OCI-LY1 (cell line): ENCODE data around the gene GNB5.

ENCODE experiments used
- H2AFZ ChIP-seq: fragments of 200-600 bp; sonication (generic), shearing (Covaris generic); 2 replicates; pipeline ENCODE4 v1.6.0; 2014; ENCODE audit warnings: antibody characterized with exemption, mild to moderate bottlenecking, low read length
- H3F3A ChIP-seq: fragments of 200-600 bp; sonication (generic), shearing (Covaris generic); 2 replicates; pipeline ENCODE4 v1.6.0; 2014; ENCODE audit warnings: mild to moderate bottlenecking, antibody characterized with exemption, low read length, moderate library complexity; ENCODE audit not compliant: insufficient read depth
- H3K27ac ChIP-seq: fragments of 200-600 bp; sonication (generic); 2 replicates; pipeline ENCODE4 v1.5.1; 2014; ENCODE audit warnings: low read length, mixed run types, mild to moderate bottlenecking, low read depth; ENCODE audit not compliant: poor library complexity, severe bottlenecking
- H3K27me3 ChIP-seq: fragments of 200-600 bp; sonication (generic); 2 replicates; pipeline ENCODE4 v1.6.0; 2014; ENCODE audit warnings: antibody characterized with exemption, mild to moderate bottlenecking, low read length, moderate library complexity; ENCODE audit not compliant: insufficient read depth
- H3K36me3 ChIP-seq: fragments of 200-600 bp; sonication (generic); 2 replicates; pipeline ENCODE4 v1.6.1; 2014; ENCODE audit warnings: mild to moderate bottlenecking, antibody characterized with exemption, low read length, moderate library complexity, mixed read lengths; ENCODE audit not compliant: insufficient read depth
- H3K4me1 ChIP-seq: fragments of 200-600 bp; sonication (generic); 2 replicates; pipeline ENCODE4 v1.5.1; 2014; ENCODE audit warnings: mild to moderate bottlenecking, low read length, moderate library complexity; ENCODE audit not compliant: insufficient read depth, severe bottlenecking
- H3K4me2 ChIP-seq: fragments of 200-600 bp; sonication (generic), shearing (Covaris generic); 2 replicates; pipeline ENCODE4 v1.6.1; 2014; ENCODE audit warnings: low read length
- H3K4me3 ChIP-seq: fragments of 200-600 bp; sonication (generic); 2 replicates; pipeline ENCODE4 v1.5.1; 2014; ENCODE audit warnings: low read length, low read depth, mild to moderate bottlenecking, mixed read lengths; ENCODE audit not compliant: poor library complexity, severe bottlenecking
- H3K79me2 ChIP-seq: fragments of 200-600 bp; shearing (Covaris generic); 2 replicates; pipeline ENCODE4 v1.6.1; 2016; ENCODE audit warnings: mixed run types, low read length, mixed read lengths; ENCODE audit not compliant: insufficient read depth
- H3K9ac ChIP-seq: fragments of 200-600 bp; sonication (generic), shearing (Covaris generic); 2 replicates; pipeline ENCODE4 v1.6.1; 2014; ENCODE audit warnings: mild to moderate bottlenecking, low read length, mixed read lengths
- H3K9me2 ChIP-seq: fragments of 200-600 bp; sonication (generic), shearing (Covaris generic); 2 replicates; pipeline ENCODE4 v1.6.1; 2014; ENCODE audit warnings: low read depth, mild to moderate bottlenecking, low read length, mixed read lengths
- H3K9me3 ChIP-seq: fragments of 200-600 bp; shearing (Covaris generic); 2 replicates; pipeline ENCODE4 v1.6.1; 2014; ENCODE audit warnings: low read length, mixed read lengths
- H4K20me1 ChIP-seq: fragments of 200-600 bp; sonication (generic), shearing (Covaris generic); 2 replicates; pipeline ENCODE4 v1.6.0; 2016; ENCODE audit warnings: mild to moderate bottlenecking, low read length; ENCODE audit not compliant: insufficient read depth
- CTCF ChIP-seq: fragments of 200-600 bp; sonication (generic), shearing (Covaris generic); IDR thresholded peaks from 2 replicates; pipeline ENCODE4 v1.5.1; 2017; ENCODE audit warnings: mild to moderate bottlenecking, antibody characterized with exemption, low read length, moderate library complexity, mixed read lengths
- EZH2 ChIP-seq: fragments of 200-600 bp; sonication (generic), shearing (Covaris generic); IDR thresholded peaks from 2 replicates; pipeline ENCODE4 v1.8.0; 2017; ENCODE audit warnings: borderline replicate concordance, mixed run types, mild to moderate bottlenecking, antibody characterized with exemption, low read length, moderate library complexity, mixed read lengths

The GNB5 gene

GRCh38 chr15:52236013-52236412, 44.8 kb upstream of the GNB5 start:
- TF ChIP-seq EZH2, result no peak
- TF ChIP-seq CTCF, result no peak
- Histone ChIP-seq H3K4me1 (peaks cover 56% of the 10 kb centered on the region), H3K79me2 (no peaks in the 10 kb centered on the region), H2AFZ (0 out of 2 replicates have a peak overlapping the region, but pooled peaks have one; percentile 58), H3K4me2 (peak overlapping the region; percentile 69), H3K4me3 (no peak overlapping the region), H3K36me3 (no peaks in the 10 kb centered on the region), H3K9me3 (no peaks in the 10 kb centered on the region), H4K20me1 (no peaks in the 10 kb centered on the region), H3K27ac (peak overlapping the region; percentile 99), H3K9ac (peak overlapping the region; percentile 67), H3K27me3 (no peaks in the 10 kb centered on the region), H3F3A (peaks cover 18% of the 10 kb centered on the region; the same call in 1 of the 2 replicates), H3K9me2 (no peaks in the 10 kb centered on the region)

DNA sequence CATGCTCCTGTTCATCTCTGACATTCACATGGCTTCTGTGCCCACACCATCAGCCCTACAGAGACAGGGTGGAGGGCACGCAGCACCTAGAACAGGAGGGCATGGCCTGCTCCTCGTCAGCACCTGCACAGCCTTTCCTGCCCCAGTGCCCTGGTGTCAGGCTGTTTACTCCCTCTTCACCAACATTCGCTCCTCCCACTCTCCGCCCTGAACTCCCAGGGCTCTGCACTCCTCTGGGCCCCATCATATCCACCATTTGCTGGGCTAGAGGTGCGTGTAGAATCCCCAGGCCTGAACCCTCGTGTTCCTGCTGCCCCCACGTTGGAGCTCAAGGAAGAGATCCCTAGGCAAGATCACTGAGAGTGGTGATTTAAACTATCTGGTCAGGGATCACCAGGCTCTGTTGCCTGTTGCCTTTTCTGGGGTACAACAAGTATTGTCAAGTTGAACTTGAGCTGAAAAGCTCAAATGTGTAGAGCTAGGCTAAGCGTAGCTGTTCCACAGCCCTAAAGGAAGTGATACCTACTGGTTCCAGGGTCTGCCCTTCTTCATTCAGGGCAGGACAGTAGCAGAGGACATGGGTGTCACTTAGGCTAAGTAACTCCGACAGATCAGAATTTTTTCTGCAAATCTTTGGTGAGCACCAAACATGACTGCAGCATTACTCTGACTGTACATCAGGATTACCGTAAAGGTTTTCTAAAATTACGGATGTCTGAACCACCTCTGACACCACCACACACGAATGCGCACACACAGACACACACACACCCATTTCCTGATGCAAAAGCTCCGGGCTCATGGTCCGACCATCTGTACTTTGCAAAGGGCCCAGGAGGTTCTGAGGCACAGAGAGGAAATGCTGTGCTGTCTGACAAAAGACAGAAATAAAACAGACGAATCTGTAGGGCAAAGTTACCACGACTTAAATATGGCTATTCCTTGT, 43.7 kb upstream of the GNB5 start:
- peaks cover 63% of the 10 kb centered on the region for H3K4me1 ChIP-seq

DNA sequence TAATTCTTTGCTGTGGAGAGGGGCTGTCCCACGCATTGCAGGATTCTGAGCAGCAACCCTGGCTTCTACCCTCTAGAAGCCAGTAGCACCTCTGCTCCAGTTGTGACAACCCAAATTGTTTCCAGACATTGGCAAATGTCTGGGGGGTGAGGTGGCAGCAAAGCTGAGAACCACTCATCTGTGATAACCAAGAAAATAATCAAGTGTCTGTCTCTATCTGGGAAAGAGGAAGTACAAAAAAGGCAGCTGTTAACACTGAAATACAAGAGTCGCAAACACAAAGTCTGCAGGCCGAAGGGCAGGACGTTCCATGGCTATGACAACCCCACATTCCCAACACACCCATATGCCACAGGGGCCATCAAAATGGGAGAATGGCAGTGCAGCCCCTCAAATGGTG, 42.2 kb upstream of the GNB5 start:
- H2AFZ ChIP-seq, result no peak overlapping the region
- peak overlapping the region; percentile 67 for H3K9ac ChIP-seq
- TF ChIP-seq CTCF, result no peak
- no peak for TF ChIP-seq EZH2
- no peaks in the 10 kb centered on the region; the same call in 1 of the 2 replicates for H3K36me3 ChIP-seq
- H3K9me2 ChIP-seq, result no peaks in the 10 kb centered on the region
- no peaks in the 10 kb centered on the region for H3K27me3 ChIP-seq
- H4K20me1 ChIP-seq, result no peaks in the 10 kb centered on the region
- peak overlapping the region; percentile 99 for H3K27ac ChIP-seq
- H3K4me1 ChIP-seq, result peaks cover 77% of the 10 kb centered on the region
- peak overlapping the region; percentile 44 for H3K4me3 ChIP-seq
- H3K79me2 ChIP-seq, result no peaks in the 10 kb centered on the region
- peak overlapping the region; percentile 69 for H3K4me2 ChIP-seq
- H3K9me3 ChIP-seq, result no peaks in the 10 kb centered on the region
- H3F3A ChIP-seq, result peaks cover 18% of the 10 kb centered on the region; the same call in 1 of the 2 replicates

More for the DNA sequence above, 43.7 kb upstream of the GNB5 start:
- Histone ChIP-seq H3K9me2 (no peaks in the 10 kb centered on the region), H3K36me3 (no peaks in the 10 kb centered on the region), H4K20me1 (no peaks in the 10 kb centered on the region), H2AFZ (no peak overlapping the region), H3K4me2 (peak overlapping the region; percentile 69), H3K27ac (peak overlapping the region; percentile 99), H3K79me2 (no peaks in the 10 kb centered on the region), H3K27me3 (no peaks in the 10 kb centered on the region), H3K9ac (peak overlapping the region; percentile 67), H3K4me3 (peak overlapping the region; percentile 44), H3K9me3 (no peaks in the 10 kb centered on the region), H3F3A (peaks cover 18% of the 10 kb centered on the region; the same call in 1 of the 2 replicates)
- TF ChIP-seq EZH2 (no peak), CTCF (no peak)
